ENCODE data around the gene COLGALT1. TPM values are rescaled to one million over a fixed set of nuclear protein-coding genes. Genes with fewer than 3 reads are reported as not detected.

The COLGALT1 gene
- total and polyA plus RNA-seq, 4 donors, result 14.4 to 32.2 (median 22.5) TPM

DNA sequence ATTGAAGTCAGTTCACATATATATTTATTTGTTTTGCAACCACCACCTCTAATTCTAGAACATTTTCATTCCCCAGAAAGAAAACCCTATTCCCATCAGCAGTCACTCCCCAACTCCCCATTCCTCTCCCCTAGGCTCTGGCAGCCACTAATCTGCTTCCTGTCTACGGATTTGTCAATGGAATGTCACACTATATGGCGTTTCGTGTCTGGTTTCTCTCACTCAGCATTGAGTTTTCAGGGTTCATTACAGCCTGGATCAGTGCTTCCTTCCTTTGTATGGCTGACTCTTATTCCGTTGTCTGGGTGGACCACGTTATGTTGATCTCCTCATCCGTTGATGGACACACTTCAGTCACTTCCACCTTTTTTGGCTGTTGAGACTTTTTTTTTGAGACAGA lies 9.3 kb downstream of the COLGALT1 start (continued):
- TF ChIP-seq JUND (IDR thresholded peaks at IDR 0.05), result no peak
- TF ChIP-seq, protein P1, sequence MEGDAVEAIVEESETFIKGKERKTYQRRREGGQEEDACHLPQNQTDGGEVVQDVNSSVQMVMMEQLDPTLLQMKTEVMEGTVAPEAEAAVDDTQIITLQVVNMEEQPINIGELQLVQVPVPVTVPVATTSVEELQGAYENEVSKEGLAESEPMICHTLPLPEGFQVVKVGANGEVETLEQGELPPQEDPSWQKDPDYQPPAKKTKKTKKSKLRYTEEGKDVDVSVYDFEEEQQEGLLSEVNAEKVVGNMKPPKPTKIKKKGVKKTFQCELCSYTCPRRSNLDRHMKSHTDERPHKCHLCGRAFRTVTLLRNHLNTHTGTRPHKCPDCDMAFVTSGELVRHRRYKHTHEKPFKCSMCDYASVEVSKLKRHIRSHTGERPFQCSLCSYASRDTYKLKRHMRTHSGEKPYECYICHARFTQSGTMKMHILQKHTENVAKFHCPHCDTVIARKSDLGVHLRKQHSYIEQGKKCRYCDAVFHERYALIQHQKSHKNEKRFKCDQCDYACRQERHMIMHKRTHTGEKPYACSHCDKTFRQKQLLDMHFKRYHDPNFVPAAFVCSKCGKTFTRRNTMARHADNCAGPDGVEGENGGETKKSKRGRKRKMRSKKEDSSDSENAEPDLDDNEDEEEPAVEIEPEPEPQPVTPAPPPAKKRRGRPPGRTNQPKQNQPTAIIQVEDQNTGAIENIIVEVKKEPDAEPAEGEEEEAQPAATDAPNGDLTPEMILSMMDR (IDR thresholded peaks at IDR 0.05; ENCODE audit: low read depth, low read length, missing input control), result no peak
- no peak for TF ChIP-seq NR2F2 (IDR thresholded peaks at IDR 0.05)
- no peak for TF ChIP-seq GABPA (IDR thresholded peaks at IDR 0.05 in 1 of 2, conservative IDR thresholded peaks at IDR 0.05 in 1 of 2)
- no peak for TF ChIP-seq RXRA (IDR thresholded peaks at IDR 0.05)

DNA sequence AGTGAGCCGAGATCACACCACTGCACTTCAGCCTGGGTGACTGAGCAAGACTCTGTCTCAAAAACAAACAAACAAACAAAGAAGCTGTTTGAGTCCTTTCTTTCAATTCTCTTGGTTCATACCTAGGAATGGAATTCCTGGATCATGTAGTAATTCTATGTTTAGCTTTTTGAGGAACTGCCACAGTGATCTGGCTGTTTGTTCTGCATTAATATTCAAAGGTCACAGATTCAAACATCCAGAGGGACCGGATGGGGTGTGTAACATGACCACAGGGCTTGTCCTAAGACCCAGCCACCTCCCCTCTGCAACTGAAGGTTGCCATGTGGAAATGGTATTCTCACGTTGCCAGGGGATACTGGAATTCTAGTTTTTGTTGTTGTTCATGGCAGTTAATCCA lies 10.2 kb downstream of the COLGALT1 start:
- TF ChIP-seq, protein P2, sequence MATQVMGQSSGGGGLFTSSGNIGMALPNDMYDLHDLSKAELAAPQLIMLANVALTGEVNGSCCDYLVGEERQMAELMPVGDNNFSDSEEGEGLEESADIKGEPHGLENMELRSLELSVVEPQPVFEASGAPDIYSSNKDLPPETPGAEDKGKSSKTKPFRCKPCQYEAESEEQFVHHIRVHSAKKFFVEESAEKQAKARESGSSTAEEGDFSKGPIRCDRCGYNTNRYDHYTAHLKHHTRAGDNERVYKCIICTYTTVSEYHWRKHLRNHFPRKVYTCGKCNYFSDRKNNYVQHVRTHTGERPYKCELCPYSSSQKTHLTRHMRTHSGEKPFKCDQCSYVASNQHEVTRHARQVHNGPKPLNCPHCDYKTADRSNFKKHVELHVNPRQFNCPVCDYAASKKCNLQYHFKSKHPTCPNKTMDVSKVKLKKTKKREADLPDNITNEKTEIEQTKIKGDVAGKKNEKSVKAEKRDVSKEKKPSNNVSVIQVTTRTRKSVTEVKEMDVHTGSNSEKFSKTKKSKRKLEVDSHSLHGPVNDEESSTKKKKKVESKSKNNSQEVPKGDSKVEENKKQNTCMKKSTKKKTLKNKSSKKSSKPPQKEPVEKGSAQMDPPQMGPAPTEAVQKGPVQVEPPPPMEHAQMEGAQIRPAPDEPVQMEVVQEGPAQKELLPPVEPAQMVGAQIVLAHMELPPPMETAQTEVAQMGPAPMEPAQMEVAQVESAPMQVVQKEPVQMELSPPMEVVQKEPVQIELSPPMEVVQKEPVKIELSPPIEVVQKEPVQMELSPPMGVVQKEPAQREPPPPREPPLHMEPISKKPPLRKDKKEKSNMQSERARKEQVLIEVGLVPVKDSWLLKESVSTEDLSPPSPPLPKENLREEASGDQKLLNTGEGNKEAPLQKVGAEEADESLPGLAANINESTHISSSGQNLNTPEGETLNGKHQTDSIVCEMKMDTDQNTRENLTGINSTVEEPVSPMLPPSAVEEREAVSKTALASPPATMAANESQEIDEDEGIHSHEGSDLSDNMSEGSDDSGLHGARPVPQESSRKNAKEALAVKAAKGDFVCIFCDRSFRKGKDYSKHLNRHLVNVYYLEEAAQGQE (IDR thresholded peaks at IDR 0.05), result no peak
- TF ChIP-seq GABPA (IDR thresholded peaks at IDR 0.05 in 1 of 2, conservative IDR thresholded peaks at IDR 0.05 in 1 of 2), result no peak
- no peak for TF ChIP-seq TAF1 (conservative IDR thresholded peaks at IDR 0.05)
- no peak for TF ChIP-seq FOXA1 (IDR thresholded peaks at IDR 0.05)
- TF ChIP-seq, protein P1 (IDR thresholded peaks at IDR 0.05; ENCODE audit: low read depth, low read length, missing input control), result no peak
- no peak for TF ChIP-seq EGR1 (IDR thresholded peaks at IDR 0.05; ENCODE audit: low read depth in 2 of 2)
- no peak for TF ChIP-seq YY1 (IDR thresholded peaks at IDR 0.05)
- no peak for TF ChIP-seq HNF4A (conservative IDR thresholded peaks at IDR 0.05)
- TF ChIP-seq, protein P3, sequence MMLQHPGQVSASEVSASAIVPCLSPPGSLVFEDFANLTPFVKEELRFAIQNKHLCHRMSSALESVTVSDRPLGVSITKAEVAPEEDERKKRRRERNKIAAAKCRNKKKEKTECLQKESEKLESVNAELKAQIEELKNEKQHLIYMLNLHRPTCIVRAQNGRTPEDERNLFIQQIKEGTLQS (IDR thresholded peaks at IDR 0.05), result no peak
- no peak for TF ChIP-seq RAD21 (IDR thresholded peaks at IDR 0.05)
- no peak for TF ChIP-seq MAX (IDR thresholded peaks at IDR 0.05)
- no peak for TF ChIP-seq NR2F2 (IDR thresholded peaks at IDR 0.05)
- no peak for TF ChIP-seq HNF4G (IDR thresholded peaks at IDR 0.05)
- TF ChIP-seq FOXA2 (IDR thresholded peaks at IDR 0.05), result no peak
- TF ChIP-seq, protein P4, sequence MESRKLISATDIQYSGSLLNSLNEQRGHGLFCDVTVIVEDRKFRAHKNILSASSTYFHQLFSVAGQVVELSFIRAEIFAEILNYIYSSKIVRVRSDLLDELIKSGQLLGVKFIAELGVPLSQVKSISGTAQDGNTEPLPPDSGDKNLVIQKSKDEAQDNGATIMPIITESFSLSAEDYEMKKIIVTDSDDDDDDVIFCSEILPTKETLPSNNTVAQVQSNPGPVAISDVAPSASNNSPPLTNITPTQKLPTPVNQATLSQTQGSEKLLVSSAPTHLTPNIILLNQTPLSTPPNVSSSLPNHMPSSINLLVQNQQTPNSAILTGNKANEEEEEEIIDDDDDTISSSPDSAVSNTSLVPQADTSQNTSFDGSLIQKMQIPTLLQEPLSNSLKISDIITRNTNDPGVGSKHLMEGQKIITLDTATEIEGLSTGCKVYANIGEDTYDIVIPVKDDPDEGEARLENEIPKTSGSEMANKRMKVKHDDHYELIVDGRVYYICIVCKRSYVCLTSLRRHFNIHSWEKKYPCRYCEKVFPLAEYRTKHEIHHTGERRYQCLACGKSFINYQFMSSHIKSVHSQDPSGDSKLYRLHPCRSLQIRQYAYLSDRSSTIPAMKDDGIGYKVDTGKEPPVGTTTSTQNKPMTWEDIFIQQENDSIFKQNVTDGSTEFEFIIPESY (IDR thresholded peaks at IDR 0.05), result no peak
- TF ChIP-seq RXRA (IDR thresholded peaks at IDR 0.05), result no peak
- TF ChIP-seq SP1 (IDR thresholded peaks at IDR 0.05), result no peak
- WGBS, result 79% methylated on average over 3 of the region's 3 CpGs
- no peaks in the 10 kb centered on the region for H3K4me1 ChIP-seq (ENCODE audit: control insufficient read depth in 4 of 4, insufficient read depth in 4 of 4, low read length in 3 of 4)

More for the DNA sequence above, 10.2 kb downstream of the COLGALT1 start:
- Histone ChIP-seq H3K9me3 (ENCODE audit: control insufficient read depth in 4 of 4, low read length in 3 of 4) (no peaks in the 10 kb centered on the region), H3K4me3 (ENCODE audit: low read depth in 1 of 3, low read length in 3 of 3) (no peak overlapping the region), H3K9ac (ENCODE audit: low read depth in 1 of 2, low read length in 2 of 2) (no peak overlapping the region), H3K36me3 (ENCODE audit: control insufficient read depth in 4 of 4, insufficient read depth in 3 of 4, low read depth in 1 of 4, low read length in 3 of 4) (peaks cover 3 to 34% (median 13%) of the 10 kb centered on the region in 4 donors), H3K27me3 (ENCODE audit: control insufficient read depth in 4 of 4, insufficient read depth in 4 of 4, low read length in 3 of 4) (no peaks in the 10 kb centered on the region), H3K27ac (ENCODE audit: low read depth in 1 of 2, low read length in 2 of 2) (no peak overlapping the region)
- no peak for DNase-seq (ENCODE audit: low spot score)
